GM21717 (cell line): ENCODE data around the gene GALNT1.
A peak's percentile ranks its signal among the peaks of the same experiment; 100 is the strongest.

Source experiments
- ATAC-seq: cut with Tn5 transposase; IDR thresholded peaks from one replicate; pipeline ENCODE4 v1.9.1; 2021; ENCODE audit warnings: mild to moderate bottlenecking, moderate library complexity; ENCODE audit not compliant: unreplicated experiment

Gene GALNT1

DNA sequence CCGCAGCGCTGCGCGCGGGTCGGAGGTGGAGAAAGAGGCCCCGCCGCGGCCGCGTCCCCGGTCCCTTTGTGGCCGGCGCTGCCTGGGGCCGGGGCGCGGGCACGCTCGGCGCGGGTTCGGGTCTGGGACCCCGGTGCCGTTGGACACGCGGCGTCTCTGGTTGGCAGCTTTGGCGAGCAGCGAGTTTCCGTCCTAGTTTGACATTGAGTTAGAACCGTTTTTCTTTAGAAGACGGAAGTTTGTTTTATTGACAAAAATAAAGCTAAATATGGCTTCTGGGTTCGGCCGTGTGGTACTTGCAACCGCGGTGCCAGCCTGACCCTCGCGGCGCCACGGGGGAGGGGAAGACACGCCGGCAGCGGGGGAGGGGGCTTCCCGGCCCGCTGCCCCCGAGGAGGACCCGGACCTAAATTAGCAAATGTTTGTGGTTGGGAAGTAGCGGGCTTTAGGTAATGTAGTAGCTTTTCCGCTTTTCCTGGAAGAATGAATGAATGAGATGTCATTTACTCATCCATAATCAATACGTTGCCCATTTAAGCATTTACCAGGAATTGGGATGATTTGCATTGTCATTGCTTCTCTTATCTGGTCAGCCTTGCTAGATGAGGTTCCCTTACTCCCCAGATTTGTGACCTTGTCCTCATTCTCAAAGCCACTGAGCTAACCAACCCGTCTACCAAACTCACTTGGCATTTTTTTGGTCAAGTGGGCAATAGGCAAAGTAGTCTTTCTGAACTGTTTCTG, 530 bp downstream of the GALNT1 start:
- ATAC-seq, result no peak

DNA sequence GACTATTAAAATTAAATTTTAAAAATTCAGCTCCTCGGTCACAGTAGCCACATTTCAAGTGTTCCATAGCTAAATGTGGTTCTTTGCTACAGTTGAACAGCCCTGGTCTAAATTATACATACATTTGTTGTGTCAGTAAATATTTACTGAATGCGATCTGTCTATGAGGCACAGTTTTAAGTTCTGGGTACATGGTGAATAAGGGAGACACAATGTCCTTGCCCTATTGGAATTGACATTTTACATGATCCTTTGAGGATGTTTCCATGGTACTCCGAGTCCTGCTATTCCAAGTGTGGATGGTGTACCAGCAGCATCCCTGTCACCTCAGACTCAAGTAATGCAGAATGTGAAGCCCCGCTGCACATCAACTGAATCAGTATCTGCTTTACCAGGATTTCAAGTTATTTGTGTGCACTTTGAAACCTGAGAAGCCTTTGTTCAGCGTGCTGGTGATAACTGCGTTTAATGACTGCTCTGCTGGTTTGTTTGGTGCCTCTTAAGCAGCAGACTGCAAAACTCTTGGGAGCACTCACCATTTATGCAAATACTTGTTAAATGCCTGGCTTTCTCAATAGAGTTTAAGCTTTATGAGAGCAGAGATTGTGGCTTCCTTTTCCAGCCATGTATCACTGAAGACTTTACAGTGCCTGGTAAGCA, 1.5 kb downstream of the GALNT1 start:
- ATAC-seq, result no peak

DNA sequence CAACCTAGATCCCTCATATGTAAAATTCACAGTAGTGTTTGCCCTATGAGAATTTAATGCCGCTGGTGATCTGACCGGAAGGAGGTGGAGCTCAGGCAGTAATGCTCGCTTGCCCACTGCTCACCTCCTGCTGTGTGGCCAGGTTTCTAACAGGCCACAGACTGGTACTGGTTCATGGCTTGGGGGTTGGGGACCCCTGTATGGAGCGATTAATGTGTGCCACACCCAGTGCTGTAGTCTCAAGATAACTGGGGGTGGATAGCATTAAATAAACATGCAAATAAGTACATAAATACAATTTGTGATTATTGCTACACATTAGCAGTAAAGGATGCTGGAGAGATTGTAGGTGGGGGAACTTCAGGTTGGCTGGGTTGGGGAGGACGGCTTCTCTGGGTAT, 3.2 kb downstream of the GALNT1 start:
- no peak for ATAC-seq

DNA sequence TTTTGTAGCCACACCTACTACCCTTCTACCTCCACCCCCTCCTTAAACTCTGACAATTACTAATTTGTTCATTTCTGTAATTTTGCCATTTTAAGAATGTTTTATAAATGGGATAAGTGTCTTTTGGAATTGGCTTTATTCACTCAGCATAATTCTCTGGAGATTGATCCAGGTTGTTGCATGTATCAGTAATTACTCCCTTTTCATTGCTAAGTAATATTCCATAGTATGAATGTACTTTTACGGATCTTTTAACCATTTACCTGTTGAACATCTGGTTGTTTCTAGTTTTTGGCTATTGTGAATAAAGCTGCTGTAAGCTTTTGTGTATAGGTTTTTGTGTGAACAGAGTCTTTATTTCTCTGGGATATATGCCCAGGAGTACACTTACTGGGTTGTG, 4.1 kb downstream of the GALNT1 start:
- no peak for ATAC-seq

DNA sequence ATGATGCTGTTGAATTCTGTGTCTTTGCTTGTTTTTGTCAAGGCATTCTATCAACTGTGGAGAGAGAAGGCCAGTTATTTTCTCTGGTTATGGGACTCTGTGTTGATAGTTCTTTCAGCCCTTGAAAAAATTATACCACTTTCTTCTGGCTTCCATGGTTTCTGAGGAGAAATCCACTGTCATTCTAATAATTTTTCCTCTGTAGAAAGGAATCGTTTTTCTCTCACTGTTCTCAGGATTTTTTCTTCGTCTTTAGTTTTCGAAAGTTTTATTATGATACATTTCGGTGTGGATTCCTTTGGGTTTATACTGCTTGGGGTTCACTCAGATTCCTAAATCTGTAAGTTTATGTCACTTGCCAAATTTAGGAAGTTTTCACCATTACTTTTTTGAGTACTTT, 6.6 kb downstream of the GALNT1 start:
- ATAC-seq, result no peak

GRCh38 chr18:35588995-35589394, 7.5 kb downstream of the GALNT1 start:
- no peak for ATAC-seq

GRCh38 chr18:35589546-35589945, 8.0 kb downstream of the GALNT1 start:
- ATAC-seq, result no peak

DNA sequence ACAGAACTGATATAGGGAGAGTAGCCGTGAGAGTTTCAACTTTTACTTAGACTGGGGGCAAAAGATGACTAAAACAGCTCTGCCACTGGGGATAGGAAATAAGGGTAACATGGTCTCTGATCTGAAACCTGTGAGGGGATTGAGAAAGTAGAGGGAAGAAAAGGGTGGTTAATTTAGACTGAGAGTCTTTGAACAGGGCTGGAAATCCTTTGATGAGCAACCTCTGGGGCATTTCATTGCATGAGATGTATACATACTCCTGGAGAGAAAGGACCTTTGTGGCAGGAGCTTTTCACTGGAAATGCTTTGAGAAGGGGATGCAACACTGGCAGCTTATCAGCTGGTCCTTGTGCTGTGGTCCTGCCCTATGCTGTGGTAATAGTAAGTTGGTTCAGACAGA, 9.4 kb downstream of the GALNT1 start:
- no peak for ATAC-seq

- ATAC-seq, result peak; percentile 97
Observed at GRCh38 chr18:35592298-35592697, 10.8 kb downstream of the GALNT1 start.

DNA sequence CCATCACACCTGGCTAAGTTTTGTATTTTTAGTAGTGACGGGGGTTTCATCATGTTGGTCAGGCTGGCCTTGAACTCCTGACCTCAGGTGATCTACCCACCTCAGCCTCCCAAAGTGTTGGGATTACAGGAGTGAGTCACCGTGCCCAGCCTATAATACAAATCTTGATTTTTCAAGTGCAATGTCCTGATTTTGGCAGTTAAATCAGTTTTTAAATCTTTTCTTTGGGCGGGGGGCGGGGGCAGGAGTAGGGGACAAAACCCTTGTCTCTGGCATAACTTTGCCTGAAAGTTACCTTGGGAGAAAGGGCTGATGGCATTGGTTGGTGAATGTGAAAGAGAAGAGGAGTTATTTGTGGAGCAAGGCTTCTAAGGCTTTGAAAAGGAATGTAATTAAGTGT, 12.3 kb downstream of the GALNT1 start:
- no peak for ATAC-seq

DNA sequence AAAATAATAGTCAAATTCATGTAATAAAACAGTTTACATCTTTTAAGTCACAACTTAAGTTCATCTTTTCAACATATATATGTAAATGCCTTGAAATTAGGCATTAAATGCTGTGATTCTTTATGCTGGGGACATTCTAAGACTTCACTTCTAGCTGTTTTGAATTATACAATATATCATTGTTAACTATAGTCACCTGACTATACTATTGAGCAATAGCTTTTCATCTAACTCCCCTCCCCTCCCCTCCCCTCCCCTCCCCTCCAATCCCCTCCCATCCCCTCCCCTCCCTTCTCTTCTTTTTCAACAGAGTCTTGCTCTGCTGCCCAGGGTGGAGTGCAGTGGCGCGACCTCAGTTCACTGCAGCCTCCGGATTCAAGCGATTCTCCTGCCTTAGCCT, 16.2 kb downstream of the GALNT1 start:
- no peak for ATAC-seq

DNA sequence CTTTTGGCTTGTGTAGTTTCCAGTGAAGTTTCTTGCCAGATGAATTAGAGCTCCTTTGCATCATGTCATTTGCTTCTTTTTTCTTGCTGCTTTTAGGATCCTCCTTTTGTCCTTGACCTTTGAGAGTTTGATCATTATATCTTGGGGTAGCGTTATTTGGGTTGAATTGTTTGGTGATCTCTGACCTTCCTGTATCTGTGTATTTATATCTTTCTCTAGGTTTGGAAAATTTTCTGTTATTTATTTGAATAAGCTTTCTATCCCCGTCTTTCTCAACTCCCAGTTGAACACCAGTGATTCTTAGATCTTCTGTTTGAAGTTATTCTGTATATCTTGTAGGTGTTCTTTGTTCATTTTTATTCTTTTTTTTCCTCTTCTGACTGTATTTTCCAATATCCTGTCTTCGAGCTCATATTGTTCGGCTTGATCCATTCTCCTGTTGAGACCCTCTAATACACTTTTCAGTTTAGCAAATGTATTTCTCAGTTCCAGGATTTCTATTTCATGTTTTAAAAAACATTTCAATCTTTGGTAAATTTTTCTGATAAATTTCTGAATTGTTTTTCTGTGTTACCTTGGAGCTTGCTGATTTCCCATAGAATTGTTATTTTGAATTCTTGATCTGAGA, 20.8 kb downstream of the GALNT1 start:
- ATAC-seq, result no peak

DNA sequence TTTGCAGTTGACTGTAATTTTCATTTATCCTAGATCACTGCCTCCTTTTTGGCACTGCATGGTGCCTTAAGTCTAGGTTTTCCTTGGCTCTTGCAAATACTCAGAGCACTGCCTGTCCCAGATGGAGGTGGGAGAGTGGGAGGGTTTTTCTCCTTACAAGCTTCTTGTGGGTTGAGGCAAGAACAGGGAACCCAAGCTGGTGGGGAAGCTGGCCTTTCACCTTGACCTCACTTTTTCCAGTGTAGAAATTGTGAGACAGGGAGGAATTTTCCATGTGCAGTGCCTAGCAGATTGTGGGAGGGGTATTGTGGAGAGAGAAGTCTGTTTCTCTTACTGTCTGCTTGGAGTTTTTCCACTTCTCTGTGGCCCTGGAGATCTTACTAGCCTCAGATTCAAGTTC, 21.5 kb downstream of the GALNT1 start:
- no peak for ATAC-seq

DNA sequence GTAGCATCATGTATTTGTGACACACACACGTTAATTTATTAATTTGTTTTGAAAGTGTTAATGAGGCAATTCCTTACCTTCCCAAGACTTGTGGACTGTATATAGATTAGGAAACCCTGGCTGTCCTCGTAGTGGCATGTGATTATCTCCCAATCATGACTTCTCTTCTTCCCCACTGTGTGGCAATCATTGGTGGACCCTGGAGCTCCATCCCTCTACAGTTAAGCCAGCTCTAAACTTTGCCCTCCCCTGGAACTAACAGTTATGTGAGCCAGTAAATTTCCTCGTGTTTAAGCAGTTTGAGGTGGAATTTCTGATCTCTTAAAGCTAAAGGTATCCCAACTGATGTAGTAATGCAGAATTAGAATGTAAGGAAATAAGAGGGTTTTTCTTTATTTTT, 22.0 kb downstream of the GALNT1 start:
- no peak for ATAC-seq

DNA sequence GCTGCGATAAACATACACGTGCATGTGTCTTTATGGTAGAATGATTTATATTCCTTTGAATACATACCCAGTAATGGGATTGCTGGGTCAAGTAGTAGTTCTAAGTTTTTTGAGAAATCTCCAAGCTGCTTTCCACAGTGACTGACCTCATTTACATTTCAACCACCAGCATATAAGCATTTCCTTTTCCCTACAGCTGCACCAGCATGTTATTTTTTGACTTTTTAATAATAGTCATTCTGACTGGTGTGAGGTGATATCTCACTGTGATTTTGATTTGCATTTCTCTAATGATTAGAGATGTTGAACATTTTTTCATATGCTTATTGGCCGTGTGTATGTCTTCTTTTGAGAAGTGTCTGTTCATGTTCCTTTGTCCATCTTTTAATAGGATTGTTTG, 22.8 kb downstream of the GALNT1 start:
- ATAC-seq, result no peak

GRCh38 chr18:35605686-35606417, 24.3 kb downstream of the GALNT1 start:
- ATAC-seq, result no peak

DNA sequence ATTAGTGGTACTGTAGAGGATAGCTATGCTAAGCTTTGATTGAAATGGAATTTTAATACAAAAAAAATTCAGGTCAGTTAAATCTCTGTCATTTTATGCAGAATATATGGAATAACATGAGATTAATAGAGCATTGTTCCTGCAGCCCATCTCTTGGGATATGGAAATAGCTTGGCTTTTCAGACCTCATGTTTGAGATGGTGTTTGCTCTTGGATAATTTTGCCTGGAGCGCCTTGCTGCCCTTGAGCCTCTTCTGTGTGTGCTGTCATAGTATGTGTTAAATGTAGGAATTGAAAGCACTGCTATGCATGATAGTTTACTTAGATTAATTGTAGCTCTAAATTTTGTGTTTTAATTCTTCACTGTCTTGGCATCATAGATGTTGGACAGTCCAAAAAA, 27.7 kb downstream of the GALNT1 start:
- ATAC-seq, result no peak

GRCh38 chr18:35610089-35610488, 28.5 kb downstream of the GALNT1 start:
- ATAC-seq, result no peak

DNA sequence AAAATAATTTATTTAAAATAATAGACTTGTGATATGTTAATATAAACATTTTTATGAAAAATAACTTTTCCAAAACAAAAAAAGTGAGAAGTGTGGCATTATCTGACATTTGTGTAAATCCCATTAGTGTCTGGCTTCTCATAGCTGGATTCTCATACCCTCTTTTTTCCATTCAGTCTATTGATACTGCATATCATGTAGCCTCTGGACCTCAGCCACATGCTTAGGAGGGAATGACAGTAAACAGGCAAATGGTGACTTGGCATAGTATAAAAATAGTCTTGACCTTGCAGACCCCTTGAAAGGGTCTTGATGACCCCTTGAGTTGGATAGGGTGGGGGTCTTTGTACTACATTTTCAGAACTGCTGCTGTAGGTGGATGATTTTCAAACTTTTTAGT, 29.2 kb downstream of the GALNT1 start:
- ATAC-seq, result no peak

GRCh38 chr18:35611518-35611917, 30.0 kb downstream of the GALNT1 start:
- ATAC-seq, result no peak

- no peak for ATAC-seq
Observed at GRCh38 chr18:35616074-35616473, 34.5 kb downstream of the GALNT1 start.
